KBM-7 (cell line): ENCODE measurements around the gene EXOSC1.
"Not testable (repeated sequence)": the region's sequence is repeated elsewhere in the genome, so short reads cannot be mapped to it uniquely, and the experiment has no call there.

ENCODE experiments used
- DNase-seq: peaks from one replicate; pipeline ENCODE4 v3.0.0-alpha.2; 2015
- in situ Hi-C: fragments of 300-500 bp; cut with MboI; formaldehyde crosslinking; loops from 2 replicates; pipeline ENCODE4 v1.14.3; 2020; ENCODE audit warnings: low sequenced_read_pairs, low pct_unique_long_range_greater_than_20kb, mixed read lengths

The EXOSC1 gene, protein sequence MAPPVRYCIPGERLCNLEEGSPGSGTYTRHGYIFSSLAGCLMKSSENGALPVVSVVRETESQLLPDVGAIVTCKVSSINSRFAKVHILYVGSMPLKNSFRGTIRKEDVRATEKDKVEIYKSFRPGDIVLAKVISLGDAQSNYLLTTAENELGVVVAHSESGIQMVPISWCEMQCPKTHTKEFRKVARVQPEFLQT

DNA sequence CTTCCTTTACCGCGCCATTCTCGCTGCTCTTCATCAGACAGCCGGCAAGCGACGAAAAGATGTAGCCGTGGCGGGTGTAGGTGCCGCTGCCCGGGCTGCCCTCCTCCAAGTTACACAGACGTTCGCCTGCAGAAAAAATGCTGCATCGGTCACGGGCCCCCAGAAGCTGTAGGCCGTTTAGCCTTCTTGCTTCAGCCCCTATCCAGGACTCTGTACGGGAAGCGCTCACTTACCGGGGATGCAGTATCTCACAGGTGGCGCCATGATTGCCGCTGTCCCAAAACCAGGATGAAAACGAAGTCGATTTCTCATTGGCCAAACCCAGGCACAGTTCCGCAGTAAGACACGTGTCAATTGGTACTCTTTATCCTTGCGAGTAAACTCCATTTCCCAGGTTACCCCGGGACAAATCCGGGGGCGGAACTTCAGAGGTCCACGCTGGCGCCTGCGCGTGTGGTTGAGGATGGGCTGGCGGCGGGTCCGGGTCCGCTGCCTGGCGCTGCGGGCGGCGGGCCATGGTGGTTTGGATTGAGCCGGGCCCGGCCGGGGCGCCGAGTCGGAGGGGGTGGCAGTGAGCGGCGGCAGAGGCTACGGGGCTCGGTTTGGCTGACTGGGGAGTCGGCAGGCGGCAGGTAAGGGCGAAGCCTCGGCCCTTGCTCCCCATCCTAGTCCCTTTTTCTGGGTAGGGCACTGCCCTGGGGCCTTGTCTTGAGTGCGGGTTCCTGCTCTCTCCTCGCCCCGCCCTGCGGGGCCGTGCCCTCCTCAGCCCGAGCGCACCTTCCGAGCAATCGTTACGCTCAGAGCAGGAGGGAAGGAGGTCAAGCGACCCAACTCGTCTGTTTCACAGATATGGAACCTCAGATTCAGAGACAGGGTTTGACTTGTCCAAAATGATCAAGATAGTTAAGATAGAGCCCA is at the start of gene EXOSC1, which contains the start of gene ZDHHC16:
Gene EXOSC1 (minus strand): TSS at position 285 of the 918 bp plus-strand sequence. CDS start 21 bp downstream, at position 264.
Gene ZDHHC16 (plus strand): TSS at position 454 of the 918 bp plus-strand sequence. CDS start 5,501 bp downstream, outside the sequence.
- peak; percentile 95 for DNase-seq
- in situ Hi-C loops = no loop called here

GRCh38 chr10:97494863-97495506 is 49.2 kb upstream of the EXOSC1 start:
- in situ Hi-C loops = no loop called here
- no peak for DNase-seq

GRCh38 chr10:97494151-97494550 is 48.3 kb upstream of the EXOSC1 start:
- in situ Hi-C loops = no loop called here
- DNase-seq = no peak

DNA sequence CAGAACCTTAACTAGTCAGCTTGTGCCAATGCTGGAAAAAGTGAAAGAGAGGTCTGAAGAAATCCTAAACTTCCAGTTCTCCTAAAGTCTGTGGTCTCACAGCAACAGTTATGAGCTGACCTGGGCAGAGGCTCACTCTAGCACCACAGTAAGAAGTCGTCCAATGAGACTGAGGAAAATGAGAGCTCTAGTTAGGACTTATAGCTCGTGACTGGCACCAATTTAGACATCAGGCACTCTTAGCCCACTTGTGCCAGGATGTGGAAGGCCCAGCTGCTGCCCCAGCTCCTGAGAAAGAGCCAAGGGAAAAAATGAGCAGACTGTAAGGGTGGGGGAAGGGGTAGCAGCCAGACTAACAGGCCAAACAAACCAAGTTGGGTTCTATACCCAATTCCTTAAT is 44.8 kb upstream of the EXOSC1 start:
- in situ Hi-C loops = no loop called here

DNA sequence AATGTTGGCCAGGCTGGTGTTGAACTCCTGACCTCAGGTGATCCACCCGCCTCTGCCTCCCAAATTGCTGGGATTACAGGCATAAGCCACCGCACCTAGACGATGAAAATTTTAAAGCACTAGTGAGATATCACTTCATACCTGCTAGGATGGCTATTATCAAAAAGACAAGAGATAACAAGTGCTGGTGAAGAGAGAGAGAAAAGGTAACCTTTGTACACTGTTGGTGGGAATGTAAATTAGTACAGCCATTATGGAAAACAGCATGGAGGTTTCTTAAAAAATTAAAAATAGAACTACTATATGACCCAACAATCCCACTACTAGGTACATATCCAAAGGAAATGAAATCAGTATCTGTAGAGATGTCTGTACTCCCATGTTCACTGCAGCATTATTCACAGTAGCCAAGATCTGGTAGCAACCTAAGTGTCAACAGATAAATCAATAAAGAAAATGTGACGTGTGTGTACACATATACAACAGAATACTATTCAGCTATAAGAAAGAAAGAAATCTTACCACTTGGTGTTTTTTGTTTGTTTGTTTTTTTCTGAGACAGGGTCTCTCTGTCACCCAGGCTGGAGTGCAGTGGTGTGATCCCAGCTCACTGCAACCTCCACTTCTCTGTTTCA is 40.0 kb upstream of the EXOSC1 start:
- no peak for DNase-seq
- in situ Hi-C loops = no loop called here

More for the DNA sequence above, 44.8 kb upstream of the EXOSC1 start:
- no peak for DNase-seq

DNA sequence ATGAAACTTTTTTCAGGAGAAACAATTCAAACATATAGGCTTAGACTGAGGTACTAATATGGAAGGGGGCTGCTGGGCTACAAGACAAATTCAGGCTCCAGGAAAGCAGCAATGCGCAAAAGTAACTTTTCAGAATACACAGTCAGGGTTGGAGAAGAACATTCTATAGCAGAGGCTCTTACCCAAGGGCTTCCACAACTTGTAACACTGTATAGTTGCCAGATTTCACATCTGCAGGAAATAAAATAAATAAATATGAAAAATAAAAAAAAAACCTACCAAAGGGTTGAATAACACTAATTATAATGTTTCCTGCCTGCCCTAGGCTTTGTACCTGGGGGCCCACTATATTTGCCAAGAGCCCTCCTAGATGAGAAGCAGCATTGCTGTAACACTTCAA is 38.1 kb upstream of the EXOSC1 start:
- in situ Hi-C loops = no loop called here
- no peak for DNase-seq

DNA sequence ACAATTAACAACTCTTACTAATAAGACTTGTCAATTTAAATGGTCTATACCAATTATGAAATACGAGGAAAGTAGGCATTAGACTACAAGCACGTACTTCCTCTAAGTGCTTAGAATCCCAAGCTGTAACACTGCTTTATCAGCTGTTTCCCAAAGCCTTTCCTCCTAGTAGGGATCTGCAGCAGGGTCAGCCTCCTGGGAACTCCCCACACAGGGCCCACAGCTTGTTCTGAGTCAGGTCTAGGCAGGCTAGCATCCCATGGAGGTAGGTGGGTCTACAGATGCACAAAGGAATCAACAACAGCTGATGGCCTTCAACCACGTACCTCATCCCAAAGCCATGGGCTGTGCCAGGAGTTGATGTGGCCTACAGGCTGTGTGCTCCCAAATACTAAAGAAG is 37.7 kb upstream of the EXOSC1 start:
- in situ Hi-C loops = no loop called here
- DNase-seq = no peak

GRCh38 chr10:97482381-97482780 is 36.6 kb upstream of the EXOSC1 start:
- in situ Hi-C loops = no loop called here
- no peak for DNase-seq

- no peak for DNase-seq
- in situ Hi-C loops = no loop called here
Measured at GRCh38 chr10:97481071-97481470, 35.3 kb upstream of the EXOSC1 start.

DNA sequence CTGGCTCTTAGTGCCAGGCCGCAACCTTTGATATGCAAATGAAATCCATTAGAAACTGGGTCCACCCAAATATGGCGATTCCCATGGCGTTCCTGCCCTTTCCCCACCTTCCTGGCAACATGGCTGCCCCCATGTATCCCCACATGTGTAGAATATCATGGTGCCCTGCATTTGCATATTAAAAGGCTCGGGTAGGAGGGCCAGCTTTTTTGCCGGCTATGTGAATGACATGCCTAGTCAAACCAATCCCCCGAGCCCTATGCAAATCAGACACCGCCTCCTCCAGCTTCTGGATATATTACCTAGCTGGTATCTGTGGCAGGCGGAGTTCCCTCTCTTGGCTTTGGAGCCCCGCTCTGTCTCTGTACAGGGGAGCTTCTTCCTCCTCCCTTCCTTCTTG is 34.1 kb upstream of the EXOSC1 start:
- no peak for DNase-seq
- in situ Hi-C loops = no loop called here

DNA sequence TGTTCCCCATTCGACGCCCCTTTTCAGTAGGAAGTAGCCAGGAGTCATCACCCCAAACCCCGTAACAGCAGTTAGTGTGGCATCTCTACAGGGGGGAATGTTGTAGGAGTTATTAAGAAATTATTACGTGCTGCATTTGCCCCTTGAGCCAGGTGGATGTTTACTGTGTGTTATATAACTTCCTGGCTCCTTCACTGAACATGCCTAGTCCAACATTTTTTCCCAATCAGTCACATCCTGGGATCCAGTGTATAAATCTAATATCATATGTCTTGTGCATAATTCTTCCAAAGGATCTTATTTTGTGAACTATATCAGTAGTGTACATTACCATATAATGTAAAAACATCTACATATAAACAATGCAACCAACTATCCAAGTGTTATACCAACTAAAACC is 33.6 kb upstream of the EXOSC1 start:
- DNase-seq, in situ Hi-C loops: not testable (repeated sequence)

DNA sequence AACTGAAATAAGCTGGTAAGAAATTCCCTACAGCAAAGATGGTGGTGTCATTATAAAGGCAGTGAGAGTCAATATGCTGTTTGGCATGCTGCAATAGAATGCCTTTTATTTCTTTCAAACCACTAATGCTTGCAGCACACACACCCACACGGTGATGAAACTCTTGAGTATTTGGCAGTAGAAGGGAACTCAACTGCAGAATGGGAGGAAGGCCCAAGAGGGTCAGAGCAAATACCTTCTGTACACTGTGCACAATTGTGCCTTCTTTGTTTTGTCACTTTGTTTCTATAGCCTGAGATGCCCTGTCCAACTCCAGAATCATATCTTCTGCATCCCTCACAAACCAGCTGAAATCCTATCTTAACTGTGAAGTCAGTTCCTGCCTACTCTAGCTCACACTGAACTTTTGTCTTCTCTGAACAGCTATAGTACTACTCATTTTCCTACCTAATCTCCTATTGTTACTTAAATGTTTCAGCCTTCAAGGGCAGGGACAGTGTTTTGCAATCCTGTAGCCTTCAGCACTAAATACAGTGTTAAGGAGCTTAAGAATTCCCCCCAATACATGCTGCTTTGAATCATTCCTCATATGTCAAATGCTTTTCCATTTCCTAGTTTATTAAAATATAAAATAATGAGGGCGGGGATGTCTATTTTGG is 30.3 kb upstream of the EXOSC1 start:
- in situ Hi-C loops = no loop called here
- DNase-seq = no peak

DNA sequence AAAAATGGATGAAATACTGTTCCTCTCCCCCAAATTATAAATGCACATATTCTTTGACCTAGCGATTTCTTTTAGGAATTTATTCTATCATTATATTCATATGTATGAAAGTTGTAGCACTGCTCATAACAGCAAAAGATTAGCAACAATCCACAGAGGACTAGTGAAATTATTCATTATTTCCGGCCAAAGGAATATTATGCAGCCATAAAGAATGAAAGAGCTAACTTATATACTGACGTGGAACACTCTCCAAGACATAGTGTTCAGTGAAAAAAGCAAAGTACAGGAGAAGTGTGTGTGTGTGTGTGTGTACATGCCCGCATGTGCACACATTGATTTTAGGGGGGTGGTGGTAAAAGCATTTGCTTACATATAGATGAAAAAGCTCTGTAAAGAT is 29.1 kb upstream of the EXOSC1 start:
- in situ Hi-C loops = no loop called here
- no peak for DNase-seq

DNA sequence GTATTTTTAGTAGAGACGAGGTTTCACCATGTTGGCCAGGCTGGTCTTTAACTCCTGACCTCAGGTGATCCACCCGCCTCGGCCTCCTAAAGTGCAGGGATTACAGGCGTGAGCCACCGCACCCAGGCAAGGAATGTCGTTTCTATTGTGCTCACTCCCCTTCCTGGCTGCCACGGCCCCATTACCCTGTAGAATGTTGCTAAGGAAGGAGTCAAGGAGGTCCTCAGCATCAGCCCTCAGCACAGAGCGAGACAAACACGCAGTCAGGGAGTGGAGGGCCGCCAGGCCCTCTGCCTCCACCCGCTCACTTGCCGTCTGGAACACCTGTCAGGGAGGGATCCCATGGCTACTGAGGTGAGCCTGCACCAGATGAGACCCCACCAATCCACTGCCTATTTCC is 23.0 kb upstream of the EXOSC1 start:
- DNase-seq, in situ Hi-C loops: not testable (repeated sequence)

- DNase-seq = no peak
- in situ Hi-C loops = no loop called here
Measured at GRCh38 chr10:97468162-97468561, 22.4 kb upstream of the EXOSC1 start.

DNA sequence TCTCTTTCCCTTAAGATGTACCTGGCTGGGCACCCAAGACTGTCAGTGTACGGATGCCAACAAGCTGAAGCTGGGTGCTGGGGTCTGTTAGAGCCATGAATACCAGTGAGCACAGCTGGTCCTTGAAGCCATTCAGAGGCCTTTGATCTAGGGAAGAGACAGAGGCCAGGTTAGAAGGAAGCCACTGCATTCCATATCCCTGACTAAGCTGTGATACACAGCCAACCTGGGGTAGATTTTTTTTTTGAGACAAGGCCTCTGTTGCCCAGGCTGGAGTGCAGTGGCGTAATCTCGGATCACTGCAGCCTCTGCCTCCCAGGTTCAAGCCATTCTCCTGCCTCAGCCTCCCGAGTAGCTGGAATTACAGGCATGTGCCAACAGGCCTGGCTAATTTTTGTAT is 20.9 kb upstream of the EXOSC1 start:
- DNase-seq = no peak
- in situ Hi-C loops = no loop called here

DNA sequence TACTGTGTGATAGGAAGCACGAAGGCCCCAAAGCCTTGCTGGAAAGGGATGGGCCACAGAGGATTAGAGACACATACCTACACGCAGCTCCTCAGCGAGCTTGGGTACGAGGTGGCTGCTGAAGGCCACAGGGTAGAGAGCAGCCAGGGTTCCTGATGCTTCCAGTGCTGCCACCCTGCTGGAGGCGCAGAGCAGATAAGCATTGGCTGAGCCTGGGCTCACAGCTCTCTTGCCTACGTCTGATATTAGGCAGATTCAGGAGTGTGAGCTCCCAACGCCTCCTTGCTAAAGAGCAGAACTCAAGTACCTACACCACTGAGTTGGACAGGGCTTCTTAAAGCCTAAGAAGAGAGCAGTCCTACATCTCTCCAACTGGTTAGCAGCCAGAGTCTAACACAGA is 20.2 kb upstream of the EXOSC1 start:
- no peak for DNase-seq
- in situ Hi-C loops = no loop called here

- in situ Hi-C loops = no loop called here
- DNase-seq = no peak
Measured at GRCh38 chr10:97464226-97464625, 18.4 kb upstream of the EXOSC1 start.
